Ascending aorta (tissue), 2 donors: ENCODE results near the gene IER3. TPM values are rescaled to one million over a fixed set of nuclear protein-coding genes. Genes with fewer than 3 reads are reported as not detected.
A peak's percentile ranks its signal among the peaks of the same experiment; 100 is the strongest.
"Not testable (repeated sequence)": the region's sequence is repeated elsewhere in the genome, so short reads cannot be mapped to it uniquely, and the experiment has no call there.

Experiments used
- DNase-seq, 2 donors: peaks; one replicate each; pipeline ENCODE4 v3.0.0-alpha.2; 2019; ENCODE audit warnings: low spot score in 2 of 2
- H3K27ac ChIP-seq, 2 donors: fragments of 200-600 bp; sonication (generic); one replicate each; pipeline ENCODE4 v1.5.1; 2016 to 2017; ENCODE audit warnings: mild to moderate bottlenecking in 1 of 2
- H3K27me3 ChIP-seq: fragments of 200-600 bp; sonication (generic); one replicate; pipeline ENCODE4 v1.5.1; 2017
- H3K36me3 ChIP-seq, 2 donors: fragments of 200-600 bp; sonication (generic); one replicate each; pipeline ENCODE4 v1.5.1; 2016
- H3K4me1 ChIP-seq, 2 donors: fragments of 200-600 bp; sonication (generic); one replicate each; pipeline ENCODE4 v1.5.1; 2016 to 2017; ENCODE audit warnings: mild to moderate bottlenecking in 1 of 2
- H3K4me3 ChIP-seq, 2 donors: fragments of 200-600 bp; sonication (generic); one replicate each; pipeline ENCODE4 v1.5.1; 2016 to 2017; ENCODE audit warnings: mild to moderate bottlenecking in 1 of 2
- H3K9me3 ChIP-seq, 2 donors: fragments of 200-600 bp; sonication (generic); one replicate each; pipeline ENCODE4 v1.5.1; 2016
- CTCF ChIP-seq, 3 experiments: fragments of 200-600 bp in 2 of 3; fragments of 450-650 bp in 1 of 3; sonication (generic) in 2 of 3; IDR thresholded peaks; one replicate each; pipeline ENCODE4 v1.5.1; 2016 to 2019; ENCODE audit warnings: antibody characterized with exemption in 3 of 3, mild to moderate bottlenecking in 1 of 3, moderate library complexity in 1 of 3
- intact Hi-C: fragments of 100-400 bp; cut with DNase I; formaldehyde crosslinking; loops from one replicate; pipeline ENCODE4 v1.15.1; 2023
- total RNA-seq: library from RNA; depleted of rRNA; stranded (reverse); fragments of >200 nt; gene quantifications from one replicate; pipeline ENCODE4 v1.1.0, GENCODE V29; 2016

The IER3 gene
- total RNA-seq, 1 donor from 2014 or later = 51.9 TPM

- Histone ChIP-seq H3K9me3 (no peaks in the 10 kb centered on the region), H3K4me1 (peaks cover 0 to 13% of the 10 kb centered on the region in 2 donors), H3K27me3 (no peaks in the 10 kb centered on the region), H3K4me3 (no peak overlapping the region), H3K36me3 (no peaks in the 10 kb centered on the region), H3K27ac (no peak overlapping the region)
- no peak for DNase-seq
- TF ChIP-seq CTCF (IDR thresholded peaks at IDR 0.05) = no peak
- intact Hi-C loops = no loop called here
Measured at GRCh38 chr6:30763155-30763617, 18.8 kb upstream of the IER3 start.

GRCh38 chr6:30761791-30762429 is 17.6 kb upstream of the IER3 start:
- Histone ChIP-seq H3K27me3 (no peaks in the 10 kb centered on the region), H3K36me3 (no peaks in the 10 kb centered on the region), H3K27ac (no peak overlapping the region), H3K9me3 (no peaks in the 10 kb centered on the region), H3K4me3 (no peak overlapping the region), H3K4me1 (peaks cover 0 to 13% of the 10 kb centered on the region in 2 donors)
- DNase-seq = no peak
- TF ChIP-seq CTCF (IDR thresholded peaks at IDR 0.05) = no peak
- intact Hi-C loops = no loop called here

GRCh38 chr6:30760549-30760948 is 16.2 kb upstream of the IER3 start:
- intact Hi-C loops = no loop called here
- no peak for TF ChIP-seq CTCF (IDR thresholded peaks at IDR 0.05)
- Histone ChIP-seq H3K27ac (no peak overlapping the region), H3K4me3 (no peak overlapping the region), H3K36me3 (no peaks in the 10 kb centered on the region), H3K9me3 (no peaks in the 10 kb centered on the region), H3K4me1 (peaks cover 4 to 17% of the 10 kb centered on the region in 2 donors), H3K27me3 (no peaks in the 10 kb centered on the region)
- no peak for DNase-seq

- no peaks in the 10 kb centered on the region for H3K36me3 ChIP-seq
- peak overlapping the region; percentile 24 to 50 for H3K27ac ChIP-seq
Measured at GRCh38 chr6:30759575-30760239, 15.4 kb upstream of the IER3 start.

GRCh38 chr6:30757261-30757904 is 13.0 kb upstream of the IER3 start:
- Histone ChIP-seq H3K4me3 (no peak overlapping the region), H3K36me3 (no peaks in the 10 kb centered on the region), H3K4me1 (peaks cover 14 to 28% of the 10 kb centered on the region in 2 donors), H3K27me3 (no peaks in the 10 kb centered on the region), H3K9me3 (no peaks in the 10 kb centered on the region), H3K27ac (no peak overlapping the region)
- no peak for TF ChIP-seq CTCF (IDR thresholded peaks at IDR 0.05)
- no peak for DNase-seq
- intact Hi-C loops = no loop called here

More at GRCh38 chr6:30759575-30760239, 15.4 kb upstream of the IER3 start:
- H3K9me3 ChIP-seq = no peaks in the 10 kb centered on the region
- no peak for TF ChIP-seq CTCF (IDR thresholded peaks at IDR 0.05)
- H3K4me3 ChIP-seq = no peak overlapping the region
- intact Hi-C loops = no loop called here
- no peaks in the 10 kb centered on the region for H3K27me3 ChIP-seq
- peaks cover 6 to 20% of the 10 kb centered on the region in 2 donors for H3K4me1 ChIP-seq
- DNase-seq = peak in 1 of 2 donors; percentile 83

- peaks cover 14 to 34% of the 10 kb centered on the region in 2 donors for H3K4me1 ChIP-seq
- DNase-seq, H3K36me3 ChIP-seq, intact Hi-C loops, H3K27me3 ChIP-seq, H3K9me3 ChIP-seq, H3K4me3 ChIP-seq: not testable (repeated sequence)
- peak overlapping the region in 1 of 2 donors; percentile 56 for H3K27ac ChIP-seq
Measured at GRCh38 chr6:30756405-30757003, 12.2 kb upstream of the IER3 start.
